Activated gamma-delta T cell (primary cell): ENCODE results near the gene ENTPD8.
"Not testable (repeated sequence)": the region's sequence is repeated elsewhere in the genome, so short reads cannot be mapped to it uniquely, and the experiment has no call there.

ENCODE experiments used
- DNase-seq: peaks from one replicate; lab custom pipeline; 2025; lab: John Stamatoyannopoulos, UW

The ENTPD8 gene

GRCh38 chr9:137394866-137395665 lies 46.1 kb downstream of the ENTPD8 start:
- no peak for DNase-seq

- DNase-seq, result no peak
These were observed 47.7 kb downstream of the ENTPD8 start for GRCh38 chr9:137393176-137394150.

DNA sequence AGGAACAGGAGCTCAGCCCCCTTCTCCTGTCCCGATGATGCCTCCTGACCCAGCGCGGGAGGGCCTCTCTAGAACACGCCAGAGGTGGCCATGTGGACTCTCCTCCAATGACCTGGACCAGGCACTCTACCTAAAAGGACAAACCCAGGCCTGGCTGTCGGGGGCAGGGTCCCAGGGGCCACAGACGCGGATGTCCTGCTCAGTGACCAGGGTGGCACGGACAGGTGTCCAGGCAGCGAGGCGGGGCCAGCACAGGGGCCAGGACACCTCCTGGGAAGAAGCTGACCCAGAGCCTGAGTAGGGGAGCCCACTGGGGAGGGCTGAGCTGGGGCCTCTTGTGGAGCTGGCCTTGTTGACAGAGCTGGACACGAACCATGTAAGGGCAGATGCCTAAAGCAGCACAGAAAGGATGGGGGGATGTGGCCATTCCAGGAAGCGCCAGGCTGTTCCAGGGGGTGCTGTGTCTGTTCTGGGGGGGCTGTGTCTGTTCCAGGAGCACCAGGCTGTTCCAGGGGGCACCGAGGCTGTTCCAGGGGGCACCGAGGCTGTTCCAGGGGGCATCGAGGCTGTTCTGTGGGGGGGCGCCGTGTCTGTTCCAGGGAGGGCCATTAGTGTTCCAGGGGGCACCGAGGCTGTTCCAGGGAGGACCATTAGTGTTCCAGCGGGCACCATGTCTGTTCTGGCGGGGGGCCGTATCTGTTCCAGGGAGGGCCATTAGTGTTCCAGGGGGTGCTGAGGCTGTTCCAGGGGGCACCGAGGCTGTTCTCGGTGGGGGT lies 48.7 kb downstream of the ENTPD8 start:
- no peak for DNase-seq

- no peak for DNase-seq
These were observed 49.8 kb downstream of the ENTPD8 start for GRCh38 chr9:137391411-137391754.

GRCh38 chr9:137390553-137391410 lies 50.4 kb downstream of the ENTPD8 start:
- DNase-seq, result no peak

- DNase-seq, result no peak
These were observed 51.8 kb downstream of the ENTPD8 start for GRCh38 chr9:137389428-137389746.

GRCh38 chr9:137388589-137389427 lies 52.3 kb downstream of the ENTPD8 start:
- DNase-seq, result no peak

DNA sequence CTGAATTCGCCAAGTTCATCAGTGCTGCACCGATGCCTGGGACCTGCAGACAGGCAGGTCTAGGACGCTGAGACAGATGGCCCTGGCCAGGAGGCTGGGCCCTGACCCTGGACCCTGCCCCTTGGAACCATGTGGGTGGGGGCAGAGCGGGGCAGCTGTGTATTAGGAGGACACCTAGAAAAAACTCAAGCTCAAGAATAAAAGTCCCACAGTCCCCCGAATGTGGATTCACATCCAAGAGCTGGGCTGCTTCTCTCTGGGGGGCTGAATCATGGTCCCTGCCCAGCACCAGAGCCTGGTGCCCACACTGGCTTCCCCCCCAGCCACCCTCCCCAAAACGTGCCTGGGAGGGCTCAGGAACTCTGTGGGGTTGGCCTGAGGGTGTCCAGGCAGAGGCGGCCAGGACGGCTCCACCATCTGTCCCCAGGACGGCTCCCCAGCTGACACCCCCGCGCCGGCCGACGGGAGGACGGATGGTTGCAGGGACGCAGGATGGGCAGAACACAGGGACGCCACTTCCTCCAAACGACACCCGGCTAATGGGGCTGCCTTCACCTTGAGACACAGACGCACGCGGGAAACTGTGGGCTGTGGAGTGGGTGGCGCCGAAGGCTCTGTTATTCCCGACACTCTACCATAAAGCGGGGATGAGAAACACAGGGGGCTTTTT lies 53.1 kb downstream of the ENTPD8 start:
- no peak for DNase-seq

- DNase-seq, result no peak
These were observed 53.9 kb downstream of the ENTPD8 start for GRCh38 chr9:137387114-137387890.

DNA sequence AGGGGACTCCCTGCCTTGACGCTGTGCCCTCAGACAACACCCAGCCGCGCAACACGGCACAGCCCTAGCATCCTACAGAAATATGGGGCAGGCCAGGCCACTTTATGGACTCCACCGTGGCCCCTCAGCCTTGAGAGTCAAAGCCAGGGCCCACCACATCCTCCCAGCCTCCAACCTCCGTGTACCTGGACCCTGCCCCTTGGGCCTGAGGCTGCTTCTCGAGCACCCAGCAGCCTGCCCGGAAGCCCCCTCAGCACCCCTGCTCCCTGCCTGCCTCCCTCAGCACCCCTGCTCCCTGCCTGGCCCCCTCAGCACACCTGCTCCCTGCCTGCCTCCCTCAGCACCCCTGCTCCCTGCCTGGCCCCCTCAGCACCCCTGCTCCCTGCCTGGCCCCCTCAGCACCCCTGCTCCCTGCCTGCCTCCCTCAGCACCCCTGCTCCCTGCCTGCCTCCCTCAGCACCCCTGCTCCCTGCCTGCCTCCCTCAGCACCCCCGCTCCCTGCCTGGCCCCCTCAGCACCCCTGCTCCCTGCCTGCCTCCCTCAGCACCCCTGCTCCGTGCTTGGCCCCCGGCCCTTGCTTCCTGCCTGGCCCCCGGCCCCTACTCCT lies 54.5 kb downstream of the ENTPD8 start:
- DNase-seq, result not testable (repeated sequence)

DNA sequence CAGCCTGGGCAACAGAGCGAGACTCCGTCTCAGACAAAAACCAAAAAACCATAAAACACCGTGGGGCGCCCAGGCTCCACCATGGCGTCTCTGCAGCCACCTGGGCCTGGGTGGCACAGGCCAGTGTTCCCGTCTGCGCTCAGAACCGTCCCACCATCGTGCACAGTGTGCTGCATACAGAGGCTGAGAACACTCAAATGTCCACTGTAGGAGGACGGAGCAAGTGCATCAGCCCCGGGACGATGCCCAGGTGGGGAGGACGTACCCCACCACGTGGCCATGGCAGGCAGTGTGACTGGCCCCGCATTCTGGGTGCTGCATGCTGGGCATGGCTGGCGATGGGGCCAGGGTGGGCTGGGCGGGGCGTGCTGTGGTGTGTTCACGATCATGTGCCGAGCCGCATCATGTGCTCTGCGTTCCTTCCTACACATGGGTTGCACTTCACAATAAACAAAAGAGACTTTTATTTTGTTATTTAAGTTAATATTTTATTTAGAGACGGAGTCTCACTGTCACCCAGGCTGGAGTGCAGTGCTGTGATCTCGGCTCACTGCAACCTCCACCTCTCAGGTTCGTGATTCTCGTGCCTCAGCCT lies 56.0 kb downstream of the ENTPD8 start:
- no peak for DNase-seq
